ENCODE measurements around the gene C5orf34. TPM values are rescaled to one million over a fixed set of nuclear protein-coding genes. Genes with fewer than 3 reads are reported as not detected.
"Not testable (repeated sequence)": the region's sequence is repeated elsewhere in the genome, so short reads cannot be mapped to it uniquely, and the experiment has no call there.

C5orf34 gene
- total RNA-seq, 1 donor from 2014 or later = 1.4 TPM

GRCh38 chr5:43515678-43516048 is 715 bp upstream of the C5orf34 start:
- no peak for DNase-seq (ENCODE audit: extremely low read depth, low read depth, low spot score)

GRCh38 chr5:43514471-43514815 is 505 bp downstream of the C5orf34 start:
- DNase-seq (ENCODE audit: extremely low read depth, low read depth, low spot score) = peak; percentile 20

GRCh38 chr5:43514025-43514424 is 923 bp downstream of the C5orf34 start:
- no peak for DNase-seq (ENCODE audit: extremely low read depth, low read depth, low spot score)

- not testable (repeated sequence) for DNase-seq (ENCODE audit: extremely low read depth, low read depth, low spot score)
Measured at GRCh38 chr5:43511062-43511461, 3.9 kb downstream of the C5orf34 start.

GRCh38 chr5:43498581-43498980 is 16.4 kb downstream of the C5orf34 start:
- no peak for DNase-seq (ENCODE audit: extremely low read depth, low read depth, low spot score)

- DNase-seq (ENCODE audit: extremely low read depth, low read depth, low spot score) = no peak
Measured at GRCh38 chr5:43497311-43498104, 17.4 kb downstream of the C5orf34 start.

- DNase-seq (ENCODE audit: extremely low read depth, low read depth, low spot score) = no peak
Measured at GRCh38 chr5:43491326-43491725, 23.6 kb downstream of the C5orf34 start.

GRCh38 chr5:43486353-43486752 is 28.6 kb downstream of the C5orf34 start:
- DNase-seq (ENCODE audit: extremely low read depth, low read depth, low spot score) = no peak

GRCh38 chr5:43485406-43485805 is 29.5 kb downstream of the C5orf34 start:
- DNase-seq (ENCODE audit: extremely low read depth, low read depth, low spot score) = no peak

GRCh38 chr5:43484106-43484849 is 30.7 kb downstream of the C5orf34 start:
- DNase-seq (ENCODE audit: extremely low read depth, low read depth, low spot score) = peak; percentile 66

- DNase-seq (ENCODE audit: extremely low read depth, low read depth, low spot score) = peak; percentile 55
Measured at GRCh38 chr5:43483298-43484105, 31.4 kb downstream of the C5orf34 start, which contains the start of gene TMEM267. Gene TMEM267 (minus strand): TSS chr5:43483865. CDS start chr5:43453969, 29,896 bp downstream.

GRCh38 chr5:43482490-43483297 is 32.3 kb downstream of the C5orf34 start:
- DNase-seq (ENCODE audit: extremely low read depth, low read depth, low spot score) = no peak

- no peak for DNase-seq (ENCODE audit: extremely low read depth, low read depth, low spot score)
Measured at GRCh38 chr5:43469671-43470391, 45.1 kb downstream of the C5orf34 start.

GRCh38 chr5:43467100-43467499 is 47.8 kb downstream of the C5orf34 start:
- no peak for DNase-seq (ENCODE audit: extremely low read depth, low read depth, low spot score)

- not testable (repeated sequence) for DNase-seq (ENCODE audit: extremely low read depth, low read depth, low spot score)
Measured at GRCh38 chr5:43465455-43465854, 49.5 kb downstream of the C5orf34 start.

GRCh38 chr5:43461066-43461465 is 53.9 kb downstream of the C5orf34 start:
- DNase-seq (ENCODE audit: extremely low read depth, low read depth, low spot score) = no peak

- DNase-seq (ENCODE audit: extremely low read depth, low read depth, low spot score) = no peak
Measured at GRCh38 chr5:43456556-43456955, 58.4 kb downstream of the C5orf34 start.

- not testable (repeated sequence) for DNase-seq (ENCODE audit: extremely low read depth, low read depth, low spot score)
Measured at GRCh38 chr5:43441575-43441974, 73.4 kb downstream of the C5orf34 start.

- no peak for DNase-seq (ENCODE audit: extremely low read depth, low read depth, low spot score)
Measured at GRCh38 chr5:43437062-43437660, 77.8 kb downstream of the C5orf34 start.

All from glomerular endothelial cell (primary cell).